Chondrocyte (in vitro differentiated cells): ENCODE measurements around the gene KATNA1. TPM values are rescaled to one million over a fixed set of nuclear protein-coding genes. Genes with fewer than 3 reads are reported as not detected.
"Not testable (repeated sequence)": the region's sequence is repeated elsewhere in the genome, so short reads cannot be mapped to it uniquely, and the experiment has no call there.

Experiments
- DNase-seq: peaks from one replicate; pipeline ENCODE4 v3.0.0; 2021; ENCODE audit warnings: mixed read lengths, low spot score
- H3K27ac Mint-ChIP-seq: one replicate; pipeline ENCODE4 v1.8.0; 2021; ENCODE audit warnings: mild to moderate bottlenecking, moderate library complexity, mixed read lengths; ENCODE audit not compliant: unreplicated experiment
- H3K27me3 Mint-ChIP-seq: 2 replicates; pipeline ENCODE4 v1.8.0; 2021; ENCODE audit warnings: low read depth, mixed read lengths
- H3K36me3 Mint-ChIP-seq: 2 replicates; pipeline ENCODE4 v1.8.0; 2021; ENCODE audit warnings: low read depth, mixed read lengths
- H3K4me1 Mint-ChIP-seq: 2 replicates; pipeline ENCODE4 v1.8.0; 2021; ENCODE audit warnings: low read depth, mild to moderate bottlenecking, mixed read lengths
- H3K4me3 Mint-ChIP-seq: one replicate; pipeline ENCODE4 v1.8.0; 2021; ENCODE audit warnings: mild to moderate bottlenecking, moderate library complexity, mixed read lengths; ENCODE audit not compliant: unreplicated experiment
- H3K9me3 Mint-ChIP-seq: 2 replicates; pipeline ENCODE4 v1.8.0; 2021; ENCODE audit warnings: low read depth, mixed read lengths
- CTCF ChIP-seq: fragments of 200-600 bp; sonication (generic); IDR thresholded peaks from 2 replicates; pipeline ENCODE4 v1.5.0; 2021; ENCODE audit warnings: antibody characterized with exemption, mild to moderate bottlenecking, moderate library complexity
- total RNA-seq: library from RNA; stranded (reverse); gene quantifications from 3 replicates; pipeline ENCODE4 v1.2.1, GENCODE V29; 2021

The KATNA1 gene
- total RNA-seq, 1 donor from 2014 or later, result 17.1 TPM

- Mint-ChIP-seq H3K27me3 (no peaks in the 10 kb centered on the region), H3K27ac (peak overlapping the region; percentile 66), H3K9me3 (no peaks in the 10 kb centered on the region), H3K4me1 (peaks cover 10% of the 10 kb centered on the region), H3K4me3 (no peak overlapping the region), H3K36me3 (peaks cover 15% of the 10 kb centered on the region)
- DNase-seq, result no peak
- TF ChIP-seq CTCF, result no peak
Measured at GRCh38 chr6:149686230-149686629, 37.7 kb upstream of the KATNA1 start.

GRCh38 chr6:149683256-149683859 is 34.8 kb upstream of the KATNA1 start:
- no peak for DNase-seq
- H3K4me1 Mint-ChIP-seq, result peaks cover 14% of the 10 kb centered on the region
- H3K4me3 Mint-ChIP-seq, result no peak overlapping the region
- H3K27ac Mint-ChIP-seq, result no peak overlapping the region
- no peaks in the 10 kb centered on the region for H3K27me3 Mint-ChIP-seq
- no peaks in the 10 kb centered on the region for H3K9me3 Mint-ChIP-seq
- TF ChIP-seq CTCF, result no peak
- H3K36me3 Mint-ChIP-seq, result peaks cover 18% of the 10 kb centered on the region

- not testable (repeated sequence) for DNase-seq, H3K27me3 Mint-ChIP-seq, H3K9me3 Mint-ChIP-seq, H3K27ac Mint-ChIP-seq, H3K4me3 Mint-ChIP-seq
- H3K4me1 Mint-ChIP-seq, result peaks cover 14% of the 10 kb centered on the region
- peaks cover 24% of the 10 kb centered on the region for H3K36me3 Mint-ChIP-seq
Measured at GRCh38 chr6:149681845-149682244, 33.3 kb upstream of the KATNA1 start.

DNA sequence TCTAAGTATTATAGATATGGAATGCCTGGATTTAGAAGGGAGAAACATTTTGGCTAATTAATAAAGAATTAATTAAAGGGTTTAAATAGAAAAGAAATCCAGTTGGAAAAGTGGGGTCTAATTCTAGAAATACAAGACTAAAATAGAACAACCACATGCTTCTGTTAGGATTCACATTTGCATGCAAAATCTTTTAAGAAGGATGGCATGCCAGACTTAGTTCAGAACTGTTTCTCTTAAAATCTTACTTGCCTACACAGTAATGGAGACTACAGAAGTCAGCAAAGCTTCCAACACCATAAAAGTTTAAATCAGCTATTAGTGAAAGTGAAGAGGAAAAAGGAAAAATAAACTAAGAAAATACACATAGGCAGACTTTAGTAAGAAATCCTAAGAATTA is 32.7 kb upstream of the KATNA1 start:
- Mint-ChIP-seq H3K27ac (peak overlapping the region; percentile 47), H3K36me3 (peaks cover 27% of the 10 kb centered on the region), H3K4me1 (peaks cover 14% of the 10 kb centered on the region), H3K27me3 (no peaks in the 10 kb centered on the region), H3K9me3 (no peaks in the 10 kb centered on the region), H3K4me3 (no peak overlapping the region)
- DNase-seq, result no peak
- TF ChIP-seq CTCF, result no peak

DNA sequence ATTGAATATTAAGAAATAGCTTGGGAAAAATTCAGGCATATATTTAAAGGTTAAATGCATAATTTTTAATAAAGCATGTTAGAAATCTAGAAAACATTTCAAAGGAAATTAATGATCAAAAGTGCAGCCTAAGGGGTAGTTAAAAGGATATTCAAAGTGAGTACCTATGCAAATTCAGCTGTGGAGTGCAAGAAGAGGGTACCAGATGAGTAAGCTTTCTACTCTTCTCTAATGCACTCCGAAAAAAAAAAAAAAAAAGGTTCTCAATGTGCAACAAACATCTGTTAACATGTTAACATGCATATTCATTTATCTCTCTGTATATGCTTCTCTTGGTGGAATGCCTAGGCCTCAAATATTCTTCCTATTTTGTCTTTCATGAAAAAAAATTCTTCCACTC is 32.0 kb upstream of the KATNA1 start:
- H3K9me3 Mint-ChIP-seq, result no peaks in the 10 kb centered on the region
- no peak for DNase-seq
- no peak overlapping the region for H3K27ac Mint-ChIP-seq
- H3K36me3 Mint-ChIP-seq, result peaks cover 29% of the 10 kb centered on the region
- no peak for TF ChIP-seq CTCF
- H3K4me1 Mint-ChIP-seq, result peaks cover 14% of the 10 kb centered on the region
- H3K4me3 Mint-ChIP-seq, result no peak overlapping the region
- H3K27me3 Mint-ChIP-seq, result no peaks in the 10 kb centered on the region

DNA sequence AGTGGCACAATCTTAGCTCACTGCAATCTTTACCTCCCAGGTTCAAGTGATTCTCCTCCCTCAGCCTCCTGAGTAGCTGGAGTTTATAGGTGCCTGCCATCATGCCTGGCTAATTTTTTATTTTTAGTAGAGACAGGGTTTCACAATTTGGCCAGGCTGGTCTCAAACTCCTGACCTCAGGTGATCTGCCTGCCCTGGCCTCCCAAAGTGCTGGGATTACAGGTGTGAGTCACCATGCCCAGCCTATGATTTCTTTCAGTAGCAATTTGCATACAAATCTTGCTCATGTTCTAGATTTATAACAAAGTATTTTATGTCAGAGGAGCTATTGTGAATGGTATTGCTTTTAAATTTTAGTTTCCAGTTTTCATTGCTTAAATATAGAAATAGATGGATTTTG is 23.8 kb upstream of the KATNA1 start:
- not testable (repeated sequence) for H3K27me3 Mint-ChIP-seq, DNase-seq, H3K4me1 Mint-ChIP-seq, H3K27ac Mint-ChIP-seq, H3K9me3 Mint-ChIP-seq, H3K4me3 Mint-ChIP-seq
- peaks cover 34% of the 10 kb centered on the region for H3K36me3 Mint-ChIP-seq
